HepG2 (cell line): ENCODE measurements around the gene MYRFL. TPM values are rescaled to one million over a fixed set of nuclear protein-coding genes. Genes with fewer than 3 reads are reported as not detected.

Experiments used
- ATAC-seq: fragments of 200-7000 bp; cut with Tn5 transposase; 3 replicates; pipeline ENCODE4 v1.9.1; 2020; ENCODE audit warnings: mild to moderate bottlenecking, moderate library complexity
- BruUV-seq: library from RNA; stranded (reverse); fragments of 400-500 nt; replicated peaks from 2 replicates; lab custom pipeline; 2021; lab: Mats Ljungman, UMichigan
- CTCF ChIA-PET: fragments of 300-600 bp; formaldehyde crosslinking; extraction: SDS; loops from one replicate; lab custom pipeline; 2021; ENCODE audit warnings: low total read pairs, inconsistent platforms, low intra/inter-chr PET ratio; lab: Yijun Ruan, JAX
- POLR2A ChIA-PET: fragments of 350-600 bp; sonication (Branson Sonifier 250); formaldehyde crosslinking; loops from one replicate; lab custom pipeline; 2020; ENCODE audit warnings: antibody characterized with exemption, inconsistent platforms; lab: Yijun Ruan, JAX
- DNase-seq: peaks from one replicate; pipeline ENCODE4 v3.0.0-alpha.2; 2015; ENCODE audit warnings: low spot score
- FAIRE-seq: peaks from 3 replicates; lab custom pipeline; 2011; peaks lifted over from hg19 to GRCh38; lab: Jason Lieb, UNC
- H2AFZ ChIP-seq: one replicate; pipeline ENCODE4 v1.6.1; 2011; ENCODE audit warnings: low read length, inconsistent platforms
- H3K27ac ChIP-seq: fragments of 300-600 bp; 3 replicates; pipeline ENCODE4 v1.8.0; 2011; ENCODE audit warnings: mixed run types, mild to moderate bottlenecking, mixed read lengths, low read length, inconsistent platforms; ENCODE audit not compliant: insufficient read depth; ENCODE audit errors: extremely low read length
- H3K27me3 ChIP-seq, 2 experiments: fragments of 200-600 bp in 1 of 2; 2 replicates in 1 of 2; 3 replicates in 1 of 2; pipeline versions ENCODE4 v1.6.0 to v1.8.0; 2011; ENCODE audit warnings: low read length in 2 of 2, mild to moderate bottlenecking in 2 of 2, moderate library complexity in 2 of 2, inconsistent platforms in 1 of 2; ENCODE audit not compliant: insufficient read depth in 2 of 2, control insufficient read depth in 1 of 2
- H3K36me3 ChIP-seq, 2 experiments: fragments of 200-600 bp in 1 of 2; replicated peaks in 1 of 2; 2 replicates in 1 of 2; 3 replicates in 1 of 2; pipeline versions ENCODE4 v1.5.1 to v1.8.0; 2011; ENCODE audit warnings: low read length in 2 of 2, inconsistent platforms in 1 of 2; ENCODE audit not compliant: insufficient read depth in 2 of 2, control insufficient read depth in 1 of 2
- H3K4me1 ChIP-seq: 2 replicates; pipeline ENCODE4 v1.5.1; 2012; ENCODE audit warnings: low read length, inconsistent platforms; ENCODE audit not compliant: insufficient read depth
- H3K4me2 ChIP-seq: 2 replicates; pipeline ENCODE4 v1.6.0; 2011; ENCODE audit warnings: low read depth, low read length, inconsistent platforms
- H3K4me3 ChIP-seq, 3 experiments: fragments of 200-600 bp in 1 of 3; sonication (generic), shearing (Covaris generic) in 1 of 3; replicated peaks in 1 of 3; 2 replicates each; pipeline ENCODE4 v1.5.1; 2011 to 2016; ENCODE audit warnings: low read length in 3 of 3, inconsistent platforms in 2 of 3, low read depth in 2 of 3, mild to moderate bottlenecking in 2 of 3, control low read depth in 1 of 3, mixed read lengths in 1 of 3; ENCODE audit not compliant: insufficient read depth in 1 of 3
- H3K79me2 ChIP-seq: one replicate; pipeline ENCODE4 v1.6.1; 2011; ENCODE audit warnings: low read length, inconsistent platforms; ENCODE audit not compliant: insufficient read depth
- H3K9ac ChIP-seq: 2 replicates; pipeline ENCODE4 v1.6.0; 2011; ENCODE audit warnings: mild to moderate bottlenecking, low read depth, low read length, inconsistent platforms; ENCODE audit not compliant: insufficient read depth
- H3K9me3 ChIP-seq: 2 replicates; pipeline ENCODE4 v1.5.1; 2012; ENCODE audit warnings: mild to moderate bottlenecking, low read length
- H4K20me1 ChIP-seq: 2 replicates; pipeline ENCODE4 v1.6.0; 2011; ENCODE audit warnings: inconsistent platforms, mild to moderate bottlenecking, low read length, moderate library complexity; ENCODE audit not compliant: insufficient read depth
- CENPT ChIP-seq: sonication (generic); formaldehyde crosslinking; IDR thresholded peaks from 2 replicates; pipeline ENCODE4 v1.8.0; 2022; ENCODE audit warnings: low read depth, mild to moderate bottlenecking, moderate library complexity, missing genetic modification reagents
- KDM1A ChIP-seq: IDR thresholded peaks from 2 replicates; pipeline ENCODE4 v1.6.1; 2016; ENCODE audit warnings: missing compliant biosample characterization
- NR2F6 ChIP-seq, 2 experiments: IDR thresholded peaks; 2 replicates each; pipeline ENCODE4 v1.6.1; 2016; ENCODE audit warnings: antibody characterized with exemption in 1 of 2, mild to moderate bottlenecking in 1 of 2
- SMAD9 ChIP-seq: sonication (generic); formaldehyde crosslinking; IDR thresholded peaks from 2 replicates; pipeline ENCODE4 v1.5.1; 2020; ENCODE audit warnings: mild to moderate bottlenecking, missing genetic modification reagents
- ZGPAT ChIP-seq: IDR thresholded peaks from 2 replicates; pipeline ENCODE4 v1.6.1; 2016; ENCODE audit warnings: mild to moderate bottlenecking
- WGBS: methylation state at CpG from one replicate; pipeline ENCODE4 v1.1.6; 2017; ENCODE audit warnings: low lambda C conversion rate; 5-methylcytosine and 5-hydroxymethylcytosine counted together
- in situ Hi-C: cut with HindIII; loops from 2 replicates; pipeline ENCODE4 v1.10.0; 2017; ENCODE audit warnings: low pct_unique_long_range_greater_than_20kb; ENCODE audit not compliant: extremely low pct_ligation_motif_present
- intact Hi-C: fragments of 100-400 bp; cut with micrococcal nuclease; formaldehyde crosslinking; loops from one replicate; pipeline ENCODE4 v1.10.0; 2022; ENCODE audit not compliant: unreplicated experiment
- polyA plus RNA-seq, 8 experiments: library from polyadenylated mRNA; depleted of rRNA in 3 of 8; stranded (reverse) in 7 of 8; unstranded in 1 of 8; fragments of >200 nt; fragmentation: Illumina TruSeq in 4 of 8; extraction: Trizol in 4 of 8; gene quantifications; 2 replicates each; pipeline versions ENCODE4 v1.2.1 to v1.2.3, GENCODE V29; 2011 to 2016; ENCODE audit warnings: low read depth in 4 of 8, missing spikeins in 1 of 8, mixed read lengths in 1 of 8; ENCODE audit not compliant: insufficient read depth in 1 of 8
- total RNA-seq, 5 experiments: library from RNA; depleted of rRNA; stranded (reverse); fragments of >200 nt; fragmentation: Illumina TruSeq; extraction: Trizol; gene quantifications; 2 replicates each; pipeline ENCODE4 v1.2.3, GENCODE V29; 2016; ENCODE audit warnings: low read depth in 1 of 5

Gene MYRFL
- total and polyA plus RNA-seq, 2 of the 13 experiments (the other 11 are each of a cell fraction or from before 2014, with no cell fraction given), result 0.09 to 0.11 TPM

GRCh38 chr12:69952890-69953289, 127.9 kb downstream of the MYRFL start:
- CTCF ChIA-PET, result no interaction called here
- POLR2A ChIA-PET, result no interaction called here
- H3K9ac ChIP-seq, result no peak overlapping the region
- DNase-seq, result no peak
- 6% methylated on average over 2 of the region's 2 CpGs for WGBS
- ATAC-seq, result no peak
- no peaks in the 10 kb centered on the region for H3K79me2 ChIP-seq
- no TSS peak for BruUV-seq
- no peak for FAIRE-seq
- no peak overlapping the region for H3K4me3 ChIP-seq
- no peak overlapping the region for H3K4me2 ChIP-seq
- H3K36me3 ChIP-seq, result no peaks in the 10 kb centered on the region
- H3K4me1 ChIP-seq, result no peaks in the 10 kb centered on the region
- H3K27ac ChIP-seq, result no peak overlapping the region
- H3K27me3 ChIP-seq, result no peaks in the 10 kb centered on the region
- TF ChIP-seq CENPT (CRISPR knock-in tag) (no peak), ZGPAT (CRISPR knock-in tag) (no peak)
- TF ChIP-seq, all 625 proteins: peak for 0
- no peak overlapping the region for H2AFZ ChIP-seq
- no peaks in the 10 kb centered on the region for H4K20me1 ChIP-seq
- in situ Hi-C loops (no loop called here), intact Hi-C loops (no loop called here)
- no peaks in the 10 kb centered on the region for H3K9me3 ChIP-seq

- ChIA-PET POLR2A (no interaction called here), CTCF (no interaction called here)
- in situ Hi-C loops, result no loop called here
Observed at GRCh38 chr12:69961246-69961645, 136.2 kb downstream of the MYRFL start.

More at GRCh38 chr12:69961246-69961645, 136.2 kb downstream of the MYRFL start:
- Histone ChIP-seq H3K79me2 (no peaks in the 10 kb centered on the region), H3K36me3 (no peaks in the 10 kb centered on the region), H3K4me3 (no peak overlapping the region), H2AFZ (no peak overlapping the region)
- FAIRE-seq, result no peak
- TF ChIP-seq SMAD9 (CRISPR knock-in tag), result no peak
- TF ChIP-seq NR2F6 (IDR thresholded peaks at IDR 0.05), result no peak
- TF ChIP-seq NR2F6 (CRISPR knock-in tag; IDR thresholded peaks at IDR 0.05), result no peak
- TF ChIP-seq KDM1A (CRISPR knock-in tag), result no peak
- TF ChIP-seq, all 625 proteins: peak for 0
- no peak for DNase-seq
- Histone ChIP-seq H3K9me3 (no peaks in the 10 kb centered on the region), H3K27me3 (peaks cover 0 to 5% of the 10 kb centered on the region in 2 experiments; a peak in 2 of 5 replicates), H3K4me2 (no peak overlapping the region), H3K4me1 (no peaks in the 10 kb centered on the region), H4K20me1 (no peaks in the 10 kb centered on the region), H3K9ac (no peak overlapping the region), H3K27ac (no peak overlapping the region)
- BruUV-seq, result no TSS peak
- intact Hi-C loops, result no loop called here
- ATAC-seq, result no peak
